Activated T-helper 2 cell treated with anti-CD3 and anti-CD28 coated beads, Interferon-gamma antibody, Interleukin-2, Interleukin-4, amounts not matched to agents 10 μg/mL and 5 μg/mL and 100 μg/mL, durations not matched to agents 14 hours and 24 hours and 36 hours (primary cell): ENCODE results near the gene RHBDD3. TPM values are rescaled to one million over a fixed set of nuclear protein-coding genes. Genes with fewer than 3 reads are reported as not detected.
"Not testable (repeated sequence)": the region's sequence is repeated elsewhere in the genome, so short reads cannot be mapped to it uniquely, and the experiment has no call there.

ENCODE experiments used
- DNase-seq: peaks from one replicate; pipeline ENCODE4 v3.0.0; 2021; ENCODE audit warnings: low spot score
- H3K27ac Mint-ChIP-seq: one replicate; pipeline ENCODE4 v1.8.0; 2021; ENCODE audit warnings: mixed read lengths
- H3K27me3 Mint-ChIP-seq: one replicate; pipeline ENCODE4 v1.8.0; 2021; ENCODE audit warnings: low read depth, mixed read lengths
- H3K36me3 Mint-ChIP-seq: one replicate; pipeline ENCODE4 v1.8.0; 2021; ENCODE audit warnings: low read depth, mixed read lengths
- H3K4me1 Mint-ChIP-seq: one replicate; pipeline ENCODE4 v1.8.0; 2021; ENCODE audit warnings: low read depth, mixed read lengths
- H3K4me3 Mint-ChIP-seq: one replicate; pipeline ENCODE4 v1.8.0; 2021; ENCODE audit warnings: low read depth, mild to moderate bottlenecking, moderate library complexity, mixed read lengths
- H3K9me3 Mint-ChIP-seq: one replicate; pipeline ENCODE4 v1.8.0; 2021; ENCODE audit warnings: mixed read lengths
- intact Hi-C: fragments of 100-400 bp; cut with micrococcal nuclease; formaldehyde crosslinking; loops from one replicate; pipeline ENCODE4 v1.15.1; 2023
- total RNA-seq: library from RNA; stranded (reverse); gene quantifications from 2 replicates; pipeline ENCODE4 v1.2.3, GENCODE V29; 2022

The RHBDD3 gene
- total RNA-seq, 1 donor from 2014 or later, result 46.0 TPM

DNA sequence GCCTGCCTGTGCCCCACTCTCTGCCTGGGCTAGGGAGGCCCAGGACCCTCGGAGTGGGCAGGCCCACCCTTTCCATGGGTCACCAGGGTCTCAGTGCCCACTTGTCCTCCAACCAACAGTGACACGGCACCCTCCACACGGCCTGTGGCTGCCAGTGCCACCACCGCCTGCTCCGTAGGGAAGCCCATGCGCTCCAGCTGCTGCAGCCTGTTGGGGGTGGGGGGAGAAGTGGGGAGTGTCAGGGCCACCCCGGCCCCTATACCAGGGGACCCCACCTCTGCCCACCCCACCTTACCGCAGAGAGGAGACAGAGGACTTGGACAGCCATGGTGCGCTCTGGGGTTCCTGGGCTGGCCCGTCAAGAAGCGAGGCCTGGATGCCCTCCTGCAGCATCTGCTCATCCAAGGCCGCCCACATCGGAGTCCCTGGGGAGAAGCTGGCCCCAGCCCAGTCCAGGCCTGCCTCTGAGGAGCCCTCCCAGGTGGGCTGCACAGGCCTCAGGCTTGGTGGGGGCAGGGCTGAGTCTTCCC is 7.7 kb downstream of the RHBDD3 start:
- H3K4me1 Mint-ChIP-seq, result no peaks in the 10 kb centered on the region
- intact Hi-C loops, result loop anchor here (10.0 kb wide), 1 partner anchor 865 kb away; no protein-coding TSS in a partner anchor
- H3K36me3 Mint-ChIP-seq, result peaks cover 5% of the 10 kb centered on the region
- H3K4me3 Mint-ChIP-seq, result no peak overlapping the region
- DNase-seq, result no peak
- H3K9me3 Mint-ChIP-seq, result no peaks in the 10 kb centered on the region
- H3K27ac Mint-ChIP-seq, result no peak overlapping the region
- H3K27me3 Mint-ChIP-seq, result no peaks in the 10 kb centered on the region

DNA sequence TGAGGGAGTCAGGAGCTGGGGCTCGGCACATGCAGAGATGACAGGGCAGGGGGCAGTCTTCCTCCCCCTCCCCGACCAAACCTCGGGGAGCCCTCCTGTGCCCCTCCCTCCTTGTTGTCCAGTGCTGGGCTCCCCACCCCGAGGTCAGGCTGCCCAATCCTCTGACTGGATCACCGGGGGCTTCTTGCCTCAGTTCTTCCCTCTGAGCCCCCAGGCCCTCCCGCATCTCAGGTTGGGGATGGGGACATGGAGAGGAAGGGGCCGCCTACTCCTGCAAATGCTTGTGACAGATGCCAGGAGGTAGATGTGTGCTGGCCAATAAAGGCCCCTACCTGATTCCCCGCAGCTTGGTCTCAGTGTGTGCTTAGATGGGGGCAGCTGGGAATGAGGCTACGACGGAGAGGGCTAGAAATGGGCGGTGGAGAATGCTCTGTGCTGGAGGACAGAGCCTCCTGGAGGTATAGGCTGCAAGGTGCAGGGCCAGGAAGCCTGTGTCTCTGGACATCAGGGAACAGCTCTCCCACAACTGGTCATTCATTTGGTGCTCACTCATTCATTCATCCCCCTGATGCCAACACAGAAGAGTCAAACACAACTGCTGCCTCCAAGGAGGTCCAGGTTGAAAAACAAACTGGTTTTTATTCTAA is 8.4 kb downstream of the RHBDD3 start:
- Mint-ChIP-seq H3K9me3 (no peaks in the 10 kb centered on the region), H3K36me3 (peaks cover 2% of the 10 kb centered on the region), H3K4me1 (peaks cover 3% of the 10 kb centered on the region), H3K27ac (no peak overlapping the region), H3K27me3 (no peaks in the 10 kb centered on the region), H3K4me3 (no peak overlapping the region)
- no peak for DNase-seq
- intact Hi-C loops, result no loop called here

DNA sequence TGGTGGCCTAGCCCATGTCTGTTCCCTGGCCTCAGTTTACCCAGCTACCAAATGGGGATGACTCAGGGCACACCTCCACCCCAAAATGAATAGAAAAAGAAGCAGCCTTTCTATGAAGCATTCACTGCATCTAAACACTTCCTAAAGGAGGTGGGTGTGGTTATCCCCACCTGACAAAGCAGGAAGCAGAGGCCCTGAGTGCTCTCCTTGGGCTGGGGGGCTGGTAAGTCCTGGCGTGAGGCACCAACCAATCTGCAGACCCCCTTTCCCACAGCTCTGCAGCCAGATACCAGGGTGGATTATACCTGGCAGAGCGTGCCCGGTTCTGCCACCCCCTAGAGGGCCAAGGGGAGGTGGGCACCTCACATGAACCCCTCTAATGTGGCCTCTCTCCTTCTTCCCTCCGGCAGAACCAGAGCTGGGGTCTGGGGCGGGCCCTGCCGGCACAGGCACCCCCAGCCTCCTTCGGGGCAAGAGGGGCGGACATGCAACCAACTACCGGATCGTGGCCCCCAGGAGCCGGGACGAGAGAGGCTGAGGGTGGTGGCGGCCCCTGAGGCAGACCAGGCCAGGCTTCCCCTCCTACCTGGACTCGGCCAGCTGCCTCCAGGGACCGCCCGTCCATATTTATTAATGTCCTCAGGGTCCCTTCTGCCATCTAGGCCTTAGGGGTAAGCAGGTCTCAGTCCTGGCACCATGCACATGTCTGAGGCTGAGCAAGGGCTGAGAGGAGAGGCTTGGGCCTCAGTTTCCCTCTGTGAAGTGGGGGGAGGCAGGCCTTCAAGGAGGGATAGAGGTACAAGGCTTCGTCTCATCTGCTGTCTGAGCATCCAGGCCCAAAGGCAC is 9.2 kb downstream of the RHBDD3 start:
- H3K27me3 Mint-ChIP-seq, result no peaks in the 10 kb centered on the region
- H3K4me3 Mint-ChIP-seq, result no peak overlapping the region
- H3K27ac Mint-ChIP-seq, result no peak overlapping the region
- DNase-seq, result no peak
- no peaks in the 10 kb centered on the region for H3K36me3 Mint-ChIP-seq
- intact Hi-C loops, result no loop called here
- peaks cover 6% of the 10 kb centered on the region for H3K4me1 Mint-ChIP-seq
- H3K9me3 Mint-ChIP-seq, result no peaks in the 10 kb centered on the region

DNA sequence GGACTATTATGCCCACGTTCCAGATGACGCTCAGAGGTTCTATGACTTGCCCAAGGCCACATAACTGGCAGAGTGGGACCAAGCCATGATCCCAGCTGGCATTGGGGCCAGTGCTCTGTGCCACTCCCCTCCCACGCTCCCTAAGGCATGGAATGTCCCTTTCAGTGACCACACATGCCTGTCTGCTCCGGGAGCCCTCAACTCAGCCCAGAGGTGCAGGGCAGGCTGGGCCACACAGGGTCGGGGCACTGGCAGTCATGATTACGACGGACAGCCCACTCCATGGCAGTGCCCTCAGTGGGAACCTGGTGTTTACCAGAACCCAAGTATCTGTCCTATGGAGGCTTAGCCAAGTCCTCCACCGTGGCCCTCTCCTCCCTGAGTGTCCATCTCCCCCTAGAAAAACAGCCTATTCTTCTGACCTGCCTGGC is 10.0 kb downstream of the RHBDD3 start:
- intact Hi-C loops, result no loop called here
- no peak for DNase-seq
- Mint-ChIP-seq H3K36me3 (no peaks in the 10 kb centered on the region), H3K27me3 (no peaks in the 10 kb centered on the region), H3K4me3 (no peak overlapping the region), H3K27ac (no peak overlapping the region), H3K9me3 (no peaks in the 10 kb centered on the region), H3K4me1 (peaks cover 6% of the 10 kb centered on the region)

DNA sequence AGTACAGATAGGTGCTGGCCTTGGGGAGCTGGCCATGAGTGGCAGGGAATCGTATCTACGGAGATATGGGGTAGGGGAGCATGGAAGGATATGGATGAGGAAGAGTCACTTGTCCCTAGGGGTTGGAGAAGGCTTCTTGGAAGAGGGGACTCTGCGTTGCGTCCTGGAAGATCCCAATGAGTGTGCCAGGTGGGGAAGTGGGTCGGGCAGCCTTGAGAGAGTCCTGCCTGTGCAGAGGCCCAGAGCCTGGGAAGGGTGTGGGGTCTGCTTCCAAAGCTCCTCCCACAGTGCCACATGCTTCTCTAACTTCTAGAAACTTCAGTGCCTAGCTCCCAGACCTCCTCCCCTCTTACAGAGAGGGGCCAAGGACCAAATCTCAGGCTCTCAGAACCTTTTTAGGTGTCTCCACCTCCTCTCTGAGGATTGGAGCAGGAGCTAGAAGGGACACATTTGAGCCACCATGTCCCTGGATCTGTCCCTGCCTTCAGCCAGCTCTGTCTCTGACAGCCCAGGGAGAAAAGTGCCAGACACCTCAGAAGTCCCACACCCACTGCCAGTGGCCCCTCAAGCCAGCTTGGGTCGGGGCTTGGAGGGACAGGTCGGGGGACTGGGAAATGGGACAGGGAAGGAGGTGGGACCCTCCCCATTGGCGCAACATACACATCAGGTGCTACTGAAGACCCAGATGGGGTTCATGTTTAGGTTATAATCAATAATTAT is 11.0 kb downstream of the RHBDD3 start:
- Mint-ChIP-seq H3K27ac (no peak overlapping the region), H3K4me1 (peaks cover 6% of the 10 kb centered on the region), H3K4me3 (no peak overlapping the region), H3K27me3 (peaks cover 3% of the 10 kb centered on the region), H3K9me3 (no peaks in the 10 kb centered on the region), H3K36me3 (no peaks in the 10 kb centered on the region)
- intact Hi-C loops, result no loop called here
- no peak for DNase-seq

DNA sequence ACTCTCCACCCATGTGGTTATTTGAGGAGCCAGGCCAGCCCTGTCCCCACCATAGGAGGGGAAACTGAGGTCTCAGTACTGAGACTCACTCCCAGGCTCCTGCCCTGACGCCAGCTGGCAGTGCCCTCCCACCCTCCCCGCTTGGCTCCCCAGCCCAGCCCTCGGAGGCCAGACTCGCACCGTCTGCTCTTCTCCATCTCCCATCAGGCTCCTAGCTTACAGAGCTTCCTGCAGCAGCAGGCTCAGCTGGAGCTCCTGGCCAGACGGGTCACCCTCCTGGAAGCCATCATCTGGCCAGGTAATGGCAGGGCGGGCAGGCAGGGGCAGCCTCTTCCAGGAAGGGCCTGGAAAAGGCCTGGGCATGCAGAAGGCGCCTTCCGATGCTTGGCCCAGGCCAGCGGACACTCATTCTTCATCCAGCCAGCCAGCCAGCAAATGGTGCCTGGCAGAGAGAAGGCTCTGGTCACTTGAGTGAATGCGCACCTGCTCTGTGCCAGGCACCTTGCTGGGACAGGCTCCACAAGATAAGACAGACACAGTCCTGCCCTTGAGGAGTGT is 12.6 kb downstream of the RHBDD3 start:
- no peak overlapping the region for H3K27ac Mint-ChIP-seq
- H3K27me3 Mint-ChIP-seq, result peaks cover 3% of the 10 kb centered on the region
- H3K4me3 Mint-ChIP-seq, result no peak overlapping the region
- DNase-seq, result no peak
- intact Hi-C loops, result no loop called here
- H3K9me3 Mint-ChIP-seq, result no peaks in the 10 kb centered on the region
- H3K36me3 Mint-ChIP-seq, result no peaks in the 10 kb centered on the region
- peaks cover 6% of the 10 kb centered on the region for H3K4me1 Mint-ChIP-seq

DNA sequence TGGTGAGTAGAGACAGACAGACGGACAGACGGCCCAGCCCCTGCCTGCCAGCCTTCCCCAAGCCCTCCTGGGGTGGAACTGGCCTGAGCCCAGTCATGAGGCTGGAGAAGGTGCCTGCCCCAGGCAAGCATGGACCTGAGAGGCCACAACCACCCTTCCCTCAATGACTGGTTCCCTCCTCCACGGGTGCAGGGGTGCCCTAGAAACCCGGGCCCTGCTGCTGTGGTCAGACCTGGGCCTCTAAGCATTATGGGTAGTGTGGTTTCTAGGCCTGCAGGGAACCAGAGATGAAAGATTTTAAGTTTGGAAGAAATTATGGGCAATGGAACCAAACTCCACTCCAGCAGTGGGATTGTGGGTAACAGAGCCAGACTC is 13.5 kb downstream of the RHBDD3 start:
- Mint-ChIP-seq H3K36me3 (no peaks in the 10 kb centered on the region), H3K9me3 (no peaks in the 10 kb centered on the region), H3K4me3 (no peak overlapping the region), H3K27ac (no peak overlapping the region), H3K27me3 (peaks cover 3% of the 10 kb centered on the region), H3K4me1 (peaks cover 6% of the 10 kb centered on the region)
- intact Hi-C loops, result no loop called here
- DNase-seq, result no peak

DNA sequence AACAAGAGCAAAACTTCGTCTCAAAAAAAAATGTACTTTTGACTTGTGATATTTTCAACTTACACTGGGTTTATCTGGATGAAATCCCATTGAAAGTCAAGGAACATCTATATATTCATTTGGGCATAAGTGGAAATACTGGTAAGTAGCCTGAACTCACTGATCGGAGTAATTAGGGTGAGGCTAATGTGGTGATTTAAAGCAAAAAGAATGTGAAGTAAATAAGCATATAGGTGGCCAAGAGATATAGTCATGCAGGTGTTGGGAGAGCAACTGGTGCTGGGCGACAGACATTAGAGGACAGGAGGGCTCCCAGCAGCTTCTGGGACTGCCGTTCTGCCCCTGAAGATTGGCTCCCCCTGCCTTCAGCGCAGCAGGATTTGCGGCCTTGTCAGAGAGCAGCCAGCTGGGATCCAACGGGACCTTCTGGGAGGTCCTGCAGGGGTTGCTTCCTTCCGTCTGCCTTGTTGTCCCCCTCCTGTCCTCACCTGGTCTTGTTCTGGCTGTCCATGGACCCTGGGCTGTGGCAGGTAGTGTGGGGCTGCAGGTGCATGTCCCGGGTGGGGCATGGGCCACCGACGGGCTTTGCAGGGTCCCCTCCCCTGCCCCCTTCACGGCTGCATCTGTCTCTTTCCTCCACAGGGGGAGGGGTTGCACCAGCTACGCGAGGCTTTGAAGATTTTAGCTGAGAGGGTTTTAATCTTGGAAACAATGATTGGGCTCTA is 14.1 kb downstream of the RHBDD3 start:
- no peak for DNase-seq
- H3K9me3 Mint-ChIP-seq, result no peaks in the 10 kb centered on the region
- intact Hi-C loops, result no loop called here

DNA sequence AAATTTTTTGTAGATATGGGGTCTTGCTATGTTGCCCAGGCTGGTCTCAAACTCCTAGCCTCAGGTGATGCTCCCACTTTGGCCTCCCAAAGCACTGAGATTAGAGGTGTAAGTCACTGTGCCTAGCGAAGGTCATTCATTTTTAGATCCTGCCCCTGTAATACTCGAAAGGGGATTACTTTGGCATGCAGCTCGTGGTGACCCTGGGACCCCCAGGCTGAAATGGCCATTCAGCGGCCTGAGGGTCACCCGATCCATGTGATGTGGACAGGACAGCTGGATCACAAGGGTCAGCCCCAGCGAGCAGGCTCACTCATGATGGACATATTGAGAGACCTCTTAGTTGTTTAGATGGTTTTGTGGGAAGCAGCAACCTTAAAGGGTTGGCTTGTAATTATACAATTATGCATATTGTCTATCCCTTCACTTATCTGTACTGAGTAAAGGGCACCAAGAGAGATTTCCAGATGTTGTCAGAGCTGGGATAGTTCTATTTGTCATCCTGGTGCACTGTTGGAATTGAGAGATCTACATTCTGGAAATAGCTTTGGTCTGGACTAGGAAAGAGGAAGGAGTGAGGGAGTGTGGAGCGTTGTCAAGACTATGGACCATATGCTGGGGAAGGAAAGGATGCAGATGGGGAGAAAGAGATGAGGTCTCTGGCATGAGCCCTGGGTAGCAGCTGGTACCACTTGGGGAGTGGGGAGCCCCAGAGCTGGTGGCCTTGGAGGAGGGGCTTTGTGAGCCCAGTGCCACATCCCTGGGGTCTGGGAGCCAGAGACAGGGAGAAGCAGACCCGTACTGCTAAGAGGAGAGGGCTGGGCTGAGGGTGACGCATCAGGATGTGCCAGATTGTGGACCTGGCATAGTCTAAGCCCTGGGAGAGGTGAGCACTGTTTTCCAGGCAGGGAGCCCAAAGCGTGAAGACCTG is 15.5 kb downstream of the RHBDD3 start:
- no peak overlapping the region for H3K27ac Mint-ChIP-seq
- peaks cover 6% of the 10 kb centered on the region for H3K4me1 Mint-ChIP-seq
- no peak for DNase-seq
- H3K4me3 Mint-ChIP-seq, result no peak overlapping the region
- H3K27me3 Mint-ChIP-seq, result peaks cover 5% of the 10 kb centered on the region
- no peaks in the 10 kb centered on the region for H3K36me3 Mint-ChIP-seq
- H3K9me3 Mint-ChIP-seq, result no peaks in the 10 kb centered on the region
- intact Hi-C loops, result no loop called here

More for the DNA sequence above, 14.1 kb downstream of the RHBDD3 start:
- Mint-ChIP-seq H3K4me1 (peaks cover 6% of the 10 kb centered on the region), H3K4me3 (no peak overlapping the region), H3K27ac (no peak overlapping the region), H3K36me3 (no peaks in the 10 kb centered on the region), H3K27me3 (peaks cover 5% of the 10 kb centered on the region)

DNA sequence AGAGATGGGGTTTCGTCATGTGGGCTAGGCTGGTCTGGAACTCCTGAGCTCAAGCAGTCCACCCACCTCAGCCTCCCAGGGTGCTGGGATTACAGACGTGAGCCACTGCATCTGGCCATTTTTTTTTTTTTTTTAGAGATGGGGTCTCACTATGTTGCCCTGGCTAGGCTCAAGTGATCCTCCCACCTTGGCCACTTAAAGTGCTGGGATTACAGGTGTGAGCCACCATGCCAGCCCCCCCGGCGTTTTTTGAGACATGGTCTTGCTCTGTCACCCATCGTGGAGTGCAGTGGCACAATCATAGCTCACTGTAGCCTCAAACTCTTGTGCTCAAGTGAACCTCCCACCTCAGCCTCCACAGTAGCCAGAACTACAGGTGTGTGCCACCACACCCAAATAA is 16.5 kb downstream of the RHBDD3 start:
- H3K4me1 Mint-ChIP-seq, result peaks cover 6% of the 10 kb centered on the region
- no peaks in the 10 kb centered on the region for H3K36me3 Mint-ChIP-seq
- no peak overlapping the region for H3K4me3 Mint-ChIP-seq
- no peaks in the 10 kb centered on the region for H3K9me3 Mint-ChIP-seq
- no peak overlapping the region for H3K27ac Mint-ChIP-seq
- intact Hi-C loops, result no loop called here
- H3K27me3 Mint-ChIP-seq, result peaks cover 5% of the 10 kb centered on the region
- no peak for DNase-seq

DNA sequence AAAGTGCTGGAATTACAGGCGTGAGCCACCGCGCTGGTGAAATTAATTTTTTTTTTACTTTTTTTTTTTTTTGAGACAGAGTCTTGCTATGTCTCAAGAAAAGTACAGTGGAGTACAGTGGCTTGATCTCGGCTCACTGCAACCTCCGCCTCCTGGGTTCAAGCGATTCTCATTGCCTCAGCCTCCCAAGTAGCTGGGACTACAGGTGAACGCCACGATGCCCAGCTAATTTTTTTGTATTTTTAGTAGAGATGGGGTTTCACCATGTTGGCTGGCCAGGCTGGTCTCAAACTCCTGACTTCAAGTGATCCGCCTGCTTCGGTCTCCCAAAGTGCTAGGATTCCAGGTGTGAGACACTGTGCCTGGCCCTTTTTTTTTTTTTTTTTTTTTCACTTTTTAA is 19.9 kb downstream of the RHBDD3 start:
- intact Hi-C loops, result loop anchor here (5.0 to 10.0 kb wide), 2 partner anchors 96 to 173 kb away; partner anchors contain the start of gene KREMEN1
- peaks cover 23% of the 10 kb centered on the region for H3K27me3 Mint-ChIP-seq
- not testable (repeated sequence) for H3K27ac Mint-ChIP-seq

More for the DNA sequence above, 19.9 kb downstream of the RHBDD3 start:
- not testable (repeated sequence) for H3K9me3 Mint-ChIP-seq, DNase-seq, H3K36me3 Mint-ChIP-seq, H3K4me3 Mint-ChIP-seq, H3K4me1 Mint-ChIP-seq
